KMS-11 (cell line): ENCODE results near the gene RAD1.

ENCODE experiments used
- H2AFZ ChIP-seq: fragments of 200-600 bp; sonication (generic); 2 replicates; pipeline ENCODE4 v1.6.1; 2016; ENCODE audit warnings: antibody characterized with exemption, mixed run types, low read depth
- H3K27ac ChIP-seq: fragments of 200-600 bp; sonication (generic); 2 replicates; pipeline ENCODE4 v1.6.1; 2016; ENCODE audit warnings: mild to moderate bottlenecking, mixed run types
- H3K27me3 ChIP-seq: fragments of 200-600 bp; sonication (generic); 2 replicates; pipeline ENCODE4 v1.6.1; 2017; ENCODE audit warnings: mild to moderate bottlenecking, low read depth, mixed run types, moderate library complexity; ENCODE audit not compliant: insufficient read depth
- H3K36me3 ChIP-seq: fragments of 200-600 bp; sonication (generic); 2 replicates; pipeline ENCODE4 v1.6.1; 2017; ENCODE audit warnings: mild to moderate bottlenecking, mixed run types; ENCODE audit not compliant: insufficient read depth
- H3K4me1 ChIP-seq: fragments of 200-600 bp; sonication (generic); 2 replicates; pipeline ENCODE4 v1.6.1; 2016; ENCODE audit warnings: mild to moderate bottlenecking, low read depth, mixed run types; ENCODE audit not compliant: poor library complexity, severe bottlenecking
- H3K4me2 ChIP-seq: fragments of 200-600 bp; sonication (generic); 2 replicates; pipeline ENCODE4 v1.7.0; 2016; ENCODE audit warnings: mild to moderate bottlenecking, mixed run types
- H3K4me3 ChIP-seq: fragments of 200-600 bp; sonication (generic); IDR thresholded peaks from 2 replicates; pipeline ENCODE4 v1.6.1; 2017; ENCODE audit warnings: low read depth, low read length, mixed read lengths; ENCODE audit not compliant: insufficient read depth
- H3K79me2 ChIP-seq: fragments of 200-600 bp; sonication (generic); 2 replicates; pipeline ENCODE4 v1.6.1; 2016; ENCODE audit warnings: low read depth, mixed run types; ENCODE audit not compliant: insufficient read depth
- H3K9ac ChIP-seq: fragments of 200-600 bp; sonication (generic); 2 replicates; pipeline ENCODE4 v1.6.1; 2016; ENCODE audit warnings: mild to moderate bottlenecking, mixed run types
- H4K20me1 ChIP-seq: fragments of 200-600 bp; sonication (generic); 2 replicates; pipeline ENCODE4 v1.6.1; 2016; ENCODE audit warnings: mild to moderate bottlenecking, mixed run types; ENCODE audit not compliant: insufficient read depth
- CTCF ChIP-seq: fragments of 200-600 bp; sonication (generic); conservative IDR thresholded peaks from 2 replicates; pipeline ENCODE4 v1.6.1; 2017; ENCODE audit warnings: low read depth, mild to moderate bottlenecking, antibody characterized with exemption, low read length, moderate library complexity, mixed read lengths

The RAD1 gene

GRCh38 chr5:34867660-34868059 lies 47.6 kb downstream of the RAD1 start:
- Histone ChIP-seq H3K79me2 (no peaks in the 10 kb centered on the region), H3K27me3 (no peaks in the 10 kb centered on the region), H3K4me2 (no peak overlapping the region), H3K36me3 (no peaks in the 10 kb centered on the region), H2AFZ (no peak overlapping the region), H4K20me1 (no peaks in the 10 kb centered on the region), H3K4me3 (no peak overlapping the region), H3K27ac (no peak overlapping the region), H3K9ac (no peak overlapping the region), H3K4me1 (no peaks in the 10 kb centered on the region)
- TF ChIP-seq CTCF = no peak

- Histone ChIP-seq H3K27ac (no peak overlapping the region), H3K4me2 (no peak overlapping the region), H3K9ac (no peak overlapping the region)
Measured at GRCh38 chr5:34866989-34867471, 48.3 kb downstream of the RAD1 start.

GRCh38 chr5:34865091-34865490 lies 50.2 kb downstream of the RAD1 start:
- Histone ChIP-seq H3K4me1 (no peaks in the 10 kb centered on the region), H2AFZ (no peak overlapping the region), H3K79me2 (no peaks in the 10 kb centered on the region), H3K4me2 (no peak overlapping the region), H3K27ac (no peak overlapping the region), H3K36me3 (no peaks in the 10 kb centered on the region), H3K9ac (no peak overlapping the region), H3K4me3 (no peak overlapping the region), H3K27me3 (no peaks in the 10 kb centered on the region), H4K20me1 (no peaks in the 10 kb centered on the region)
- TF ChIP-seq CTCF = no peak

More at GRCh38 chr5:34866989-34867471, 48.3 kb downstream of the RAD1 start:
- H3K79me2 ChIP-seq = no peaks in the 10 kb centered on the region
- H2AFZ ChIP-seq = no peak overlapping the region
- H3K4me3 ChIP-seq = no peak overlapping the region
- H4K20me1 ChIP-seq = no peaks in the 10 kb centered on the region
- no peaks in the 10 kb centered on the region for H3K36me3 ChIP-seq
- TF ChIP-seq CTCF = no peak
- no peaks in the 10 kb centered on the region for H3K27me3 ChIP-seq
- H3K4me1 ChIP-seq = no peaks in the 10 kb centered on the region

GRCh38 chr5:34863946-34864345 lies 51.4 kb downstream of the RAD1 start:
- Histone ChIP-seq H2AFZ (no peak overlapping the region), H3K9ac (no peak overlapping the region), H3K36me3 (no peaks in the 10 kb centered on the region), H4K20me1 (no peaks in the 10 kb centered on the region), H3K4me2 (no peak overlapping the region), H3K79me2 (no peaks in the 10 kb centered on the region), H3K4me3 (no peak overlapping the region), H3K27ac (no peak overlapping the region), H3K4me1 (no peaks in the 10 kb centered on the region), H3K27me3 (no peaks in the 10 kb centered on the region)
- TF ChIP-seq CTCF = no peak
